ENCODE data around the gene KCNAB1. TPM values are rescaled to one million over a fixed set of nuclear protein-coding genes. Genes with fewer than 3 reads are reported as not detected.

The KCNAB1 gene
- total and polyA plus RNA-seq, 4 donors, result 0.76 to 2.8 (median 1.0) TPM

DNA sequence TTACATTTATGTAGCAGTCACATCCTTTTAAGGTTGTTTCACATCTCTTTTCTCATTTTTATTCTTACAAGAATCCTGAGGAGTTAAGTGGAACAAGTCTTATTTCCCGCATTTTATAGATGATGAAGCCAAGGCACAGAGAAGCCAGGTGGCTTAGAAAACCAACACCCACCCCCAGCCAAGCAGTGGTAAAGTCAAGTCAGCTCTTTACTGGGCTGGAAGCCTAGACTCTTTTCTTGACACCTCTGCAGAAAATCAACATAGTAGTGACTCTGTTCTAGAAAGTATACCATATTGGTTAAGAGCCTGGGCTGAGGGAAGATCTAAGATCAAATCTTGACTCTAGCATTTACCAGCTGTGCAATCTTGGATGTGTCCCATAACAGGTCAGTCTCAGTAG lies 195.7 kb downstream of the KCNAB1 start:
- H3K9ac ChIP-seq (ENCODE audit: low read depth in 1 of 2, low read length in 2 of 2), result no peak overlapping the region
- H3K4me3 ChIP-seq (ENCODE audit: low read depth in 1 of 3, low read length in 3 of 3), result no peak overlapping the region
- 93% methylated on average over 1 of the region's 1 CpG for WGBS
- no peak for TF ChIP-seq YY1 (IDR thresholded peaks at IDR 0.05)
- no peak for TF ChIP-seq GABPA (IDR thresholded peaks at IDR 0.05 in 1 of 2, conservative IDR thresholded peaks at IDR 0.05 in 1 of 2)
- TF ChIP-seq RXRA (IDR thresholded peaks at IDR 0.05), result no peak
- TF ChIP-seq HNF4A (conservative IDR thresholded peaks at IDR 0.05), result no peak
- TF ChIP-seq SP1 (IDR thresholded peaks at IDR 0.05), result no peak
- TF ChIP-seq, protein P1, sequence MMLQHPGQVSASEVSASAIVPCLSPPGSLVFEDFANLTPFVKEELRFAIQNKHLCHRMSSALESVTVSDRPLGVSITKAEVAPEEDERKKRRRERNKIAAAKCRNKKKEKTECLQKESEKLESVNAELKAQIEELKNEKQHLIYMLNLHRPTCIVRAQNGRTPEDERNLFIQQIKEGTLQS (IDR thresholded peaks at IDR 0.05), result no peak
- no peak for TF ChIP-seq FOXA1 (IDR thresholded peaks at IDR 0.05)
- TF ChIP-seq NR2F2 (IDR thresholded peaks at IDR 0.05), result no peak
- TF ChIP-seq, protein P2, sequence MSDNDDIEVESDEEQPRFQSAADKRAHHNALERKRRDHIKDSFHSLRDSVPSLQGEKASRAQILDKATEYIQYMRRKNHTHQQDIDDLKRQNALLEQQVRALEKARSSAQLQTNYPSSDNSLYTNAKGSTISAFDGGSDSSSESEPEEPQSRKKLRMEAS (IDR thresholded peaks at IDR 0.05), result no peak
- TF ChIP-seq FOXA2 (IDR thresholded peaks at IDR 0.05), result no peak
- TF ChIP-seq, protein P3, sequence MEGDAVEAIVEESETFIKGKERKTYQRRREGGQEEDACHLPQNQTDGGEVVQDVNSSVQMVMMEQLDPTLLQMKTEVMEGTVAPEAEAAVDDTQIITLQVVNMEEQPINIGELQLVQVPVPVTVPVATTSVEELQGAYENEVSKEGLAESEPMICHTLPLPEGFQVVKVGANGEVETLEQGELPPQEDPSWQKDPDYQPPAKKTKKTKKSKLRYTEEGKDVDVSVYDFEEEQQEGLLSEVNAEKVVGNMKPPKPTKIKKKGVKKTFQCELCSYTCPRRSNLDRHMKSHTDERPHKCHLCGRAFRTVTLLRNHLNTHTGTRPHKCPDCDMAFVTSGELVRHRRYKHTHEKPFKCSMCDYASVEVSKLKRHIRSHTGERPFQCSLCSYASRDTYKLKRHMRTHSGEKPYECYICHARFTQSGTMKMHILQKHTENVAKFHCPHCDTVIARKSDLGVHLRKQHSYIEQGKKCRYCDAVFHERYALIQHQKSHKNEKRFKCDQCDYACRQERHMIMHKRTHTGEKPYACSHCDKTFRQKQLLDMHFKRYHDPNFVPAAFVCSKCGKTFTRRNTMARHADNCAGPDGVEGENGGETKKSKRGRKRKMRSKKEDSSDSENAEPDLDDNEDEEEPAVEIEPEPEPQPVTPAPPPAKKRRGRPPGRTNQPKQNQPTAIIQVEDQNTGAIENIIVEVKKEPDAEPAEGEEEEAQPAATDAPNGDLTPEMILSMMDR (IDR thresholded peaks at IDR 0.05; ENCODE audit: low read depth, low read length, missing input control), result no peak
- no peak for TF ChIP-seq RAD21 (IDR thresholded peaks at IDR 0.05)
- TF ChIP-seq, protein P4, sequence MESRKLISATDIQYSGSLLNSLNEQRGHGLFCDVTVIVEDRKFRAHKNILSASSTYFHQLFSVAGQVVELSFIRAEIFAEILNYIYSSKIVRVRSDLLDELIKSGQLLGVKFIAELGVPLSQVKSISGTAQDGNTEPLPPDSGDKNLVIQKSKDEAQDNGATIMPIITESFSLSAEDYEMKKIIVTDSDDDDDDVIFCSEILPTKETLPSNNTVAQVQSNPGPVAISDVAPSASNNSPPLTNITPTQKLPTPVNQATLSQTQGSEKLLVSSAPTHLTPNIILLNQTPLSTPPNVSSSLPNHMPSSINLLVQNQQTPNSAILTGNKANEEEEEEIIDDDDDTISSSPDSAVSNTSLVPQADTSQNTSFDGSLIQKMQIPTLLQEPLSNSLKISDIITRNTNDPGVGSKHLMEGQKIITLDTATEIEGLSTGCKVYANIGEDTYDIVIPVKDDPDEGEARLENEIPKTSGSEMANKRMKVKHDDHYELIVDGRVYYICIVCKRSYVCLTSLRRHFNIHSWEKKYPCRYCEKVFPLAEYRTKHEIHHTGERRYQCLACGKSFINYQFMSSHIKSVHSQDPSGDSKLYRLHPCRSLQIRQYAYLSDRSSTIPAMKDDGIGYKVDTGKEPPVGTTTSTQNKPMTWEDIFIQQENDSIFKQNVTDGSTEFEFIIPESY (IDR thresholded peaks at IDR 0.05), result no peak
- no peak for TF ChIP-seq EGR1 (IDR thresholded peaks at IDR 0.05; ENCODE audit: low read depth in 2 of 2)
- no peak for TF ChIP-seq JUND (IDR thresholded peaks at IDR 0.05)
- no peak for TF ChIP-seq TAF1 (conservative IDR thresholded peaks at IDR 0.05)
- no peak for TF ChIP-seq HNF4G (IDR thresholded peaks at IDR 0.05)
- TF ChIP-seq, protein P5, sequence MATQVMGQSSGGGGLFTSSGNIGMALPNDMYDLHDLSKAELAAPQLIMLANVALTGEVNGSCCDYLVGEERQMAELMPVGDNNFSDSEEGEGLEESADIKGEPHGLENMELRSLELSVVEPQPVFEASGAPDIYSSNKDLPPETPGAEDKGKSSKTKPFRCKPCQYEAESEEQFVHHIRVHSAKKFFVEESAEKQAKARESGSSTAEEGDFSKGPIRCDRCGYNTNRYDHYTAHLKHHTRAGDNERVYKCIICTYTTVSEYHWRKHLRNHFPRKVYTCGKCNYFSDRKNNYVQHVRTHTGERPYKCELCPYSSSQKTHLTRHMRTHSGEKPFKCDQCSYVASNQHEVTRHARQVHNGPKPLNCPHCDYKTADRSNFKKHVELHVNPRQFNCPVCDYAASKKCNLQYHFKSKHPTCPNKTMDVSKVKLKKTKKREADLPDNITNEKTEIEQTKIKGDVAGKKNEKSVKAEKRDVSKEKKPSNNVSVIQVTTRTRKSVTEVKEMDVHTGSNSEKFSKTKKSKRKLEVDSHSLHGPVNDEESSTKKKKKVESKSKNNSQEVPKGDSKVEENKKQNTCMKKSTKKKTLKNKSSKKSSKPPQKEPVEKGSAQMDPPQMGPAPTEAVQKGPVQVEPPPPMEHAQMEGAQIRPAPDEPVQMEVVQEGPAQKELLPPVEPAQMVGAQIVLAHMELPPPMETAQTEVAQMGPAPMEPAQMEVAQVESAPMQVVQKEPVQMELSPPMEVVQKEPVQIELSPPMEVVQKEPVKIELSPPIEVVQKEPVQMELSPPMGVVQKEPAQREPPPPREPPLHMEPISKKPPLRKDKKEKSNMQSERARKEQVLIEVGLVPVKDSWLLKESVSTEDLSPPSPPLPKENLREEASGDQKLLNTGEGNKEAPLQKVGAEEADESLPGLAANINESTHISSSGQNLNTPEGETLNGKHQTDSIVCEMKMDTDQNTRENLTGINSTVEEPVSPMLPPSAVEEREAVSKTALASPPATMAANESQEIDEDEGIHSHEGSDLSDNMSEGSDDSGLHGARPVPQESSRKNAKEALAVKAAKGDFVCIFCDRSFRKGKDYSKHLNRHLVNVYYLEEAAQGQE (IDR thresholded peaks at IDR 0.05), result no peak
- DNase-seq (ENCODE audit: low spot score), result no peak
- no peaks in the 10 kb centered on the region for H3K9me3 ChIP-seq (ENCODE audit: control insufficient read depth in 4 of 4, low read length in 3 of 4)
- no peaks in the 10 kb centered on the region for H3K36me3 ChIP-seq (ENCODE audit: control insufficient read depth in 4 of 4, insufficient read depth in 3 of 4, low read depth in 1 of 4, low read length in 3 of 4)
- H3K4me1 ChIP-seq (ENCODE audit: control insufficient read depth in 4 of 4, insufficient read depth in 4 of 4, low read length in 3 of 4), result no peaks in the 10 kb centered on the region
- no peak overlapping the region for H3K27ac ChIP-seq (ENCODE audit: low read depth in 1 of 2, low read length in 2 of 2)
- no peaks in the 10 kb centered on the region for H3K27me3 ChIP-seq (ENCODE audit: control insufficient read depth in 4 of 4, insufficient read depth in 4 of 4, low read length in 3 of 4)

Measured in liver (tissue), 9 donors.